ENCODE measurements around the gene ADGRG7. TPM values are rescaled to one million over a fixed set of nuclear protein-coding genes. Genes with fewer than 3 reads are reported as not detected.

Gene ADGRG7
- polyA plus RNA-seq, 1 experiment: not detected

DNA sequence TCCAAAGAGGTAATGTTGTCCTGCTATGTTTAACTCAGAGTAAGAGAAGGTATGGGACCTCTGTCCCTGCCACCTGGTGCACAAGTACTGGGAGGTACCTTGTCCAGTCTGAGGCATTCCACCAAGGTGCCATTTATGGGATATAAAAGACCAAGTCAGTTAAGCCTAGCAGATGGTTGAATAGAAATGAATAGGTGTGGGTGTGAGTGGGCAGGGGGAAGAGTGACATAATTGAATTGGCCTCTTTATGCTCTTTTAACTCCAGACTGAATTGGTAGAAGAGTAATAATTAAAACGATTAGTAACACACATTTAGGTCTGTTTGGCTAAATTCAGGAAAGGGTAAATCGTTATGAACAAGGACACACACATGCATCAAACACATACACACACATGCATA is 562 bp downstream of the ADGRG7 start:
- DNase-seq (ENCODE audit: low read depth): no peak
- ChIA-PET CTCF (no interaction called here), POLR2A (no interaction called here)
- H3K36me3 ChIP-seq (ENCODE audit: control insufficient read depth, insufficient read depth, low read length): no peaks in the 10 kb centered on the region
- TF ChIP-seq, protein P1, sequence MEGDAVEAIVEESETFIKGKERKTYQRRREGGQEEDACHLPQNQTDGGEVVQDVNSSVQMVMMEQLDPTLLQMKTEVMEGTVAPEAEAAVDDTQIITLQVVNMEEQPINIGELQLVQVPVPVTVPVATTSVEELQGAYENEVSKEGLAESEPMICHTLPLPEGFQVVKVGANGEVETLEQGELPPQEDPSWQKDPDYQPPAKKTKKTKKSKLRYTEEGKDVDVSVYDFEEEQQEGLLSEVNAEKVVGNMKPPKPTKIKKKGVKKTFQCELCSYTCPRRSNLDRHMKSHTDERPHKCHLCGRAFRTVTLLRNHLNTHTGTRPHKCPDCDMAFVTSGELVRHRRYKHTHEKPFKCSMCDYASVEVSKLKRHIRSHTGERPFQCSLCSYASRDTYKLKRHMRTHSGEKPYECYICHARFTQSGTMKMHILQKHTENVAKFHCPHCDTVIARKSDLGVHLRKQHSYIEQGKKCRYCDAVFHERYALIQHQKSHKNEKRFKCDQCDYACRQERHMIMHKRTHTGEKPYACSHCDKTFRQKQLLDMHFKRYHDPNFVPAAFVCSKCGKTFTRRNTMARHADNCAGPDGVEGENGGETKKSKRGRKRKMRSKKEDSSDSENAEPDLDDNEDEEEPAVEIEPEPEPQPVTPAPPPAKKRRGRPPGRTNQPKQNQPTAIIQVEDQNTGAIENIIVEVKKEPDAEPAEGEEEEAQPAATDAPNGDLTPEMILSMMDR (IDR thresholded peaks at IDR 0.05; ENCODE audit: insufficient read depth, low read depth, low read length): no peak
- peaks cover 9% of the 10 kb centered on the region for H3K27me3 ChIP-seq (ENCODE audit: control insufficient read depth, insufficient read depth, low read length)
- no peak overlapping the region for H3K4me3 ChIP-seq (ENCODE audit: low read depth, low read length)

DNA sequence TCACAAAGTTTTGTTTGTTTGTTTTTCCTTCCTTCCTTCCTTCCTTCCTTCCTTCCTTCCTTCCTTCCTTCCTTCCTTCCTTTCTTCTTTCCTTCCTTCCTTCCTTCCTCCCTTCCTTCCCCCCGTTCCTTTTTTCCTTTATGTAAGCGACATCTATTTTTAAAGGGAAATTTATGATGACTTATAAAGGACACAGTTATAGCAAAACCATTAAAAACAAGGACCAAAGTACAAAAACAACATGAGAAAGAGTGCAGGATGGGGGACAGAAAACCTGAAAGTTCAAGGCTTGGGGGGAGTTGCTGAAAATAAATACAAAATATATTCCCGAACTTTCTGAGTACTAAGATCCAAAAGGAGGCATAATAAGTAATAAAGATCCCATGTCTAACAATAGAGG is 1.8 kb downstream of the ADGRG7 start:
- CTCF ChIA-PET: no interaction called here
- Histone ChIP-seq H3K4me3 (ENCODE audit: low read depth, low read length) (no peak overlapping the region), H3K27me3 (ENCODE audit: control insufficient read depth, insufficient read depth, low read length) (peaks cover 10% of the 10 kb centered on the region), H3K36me3 (ENCODE audit: control insufficient read depth, insufficient read depth, low read length) (no peaks in the 10 kb centered on the region)
- no peak for DNase-seq (ENCODE audit: low read depth)
- POLR2A ChIA-PET: no interaction called here
- TF ChIP-seq, protein P1 (IDR thresholded peaks at IDR 0.05; ENCODE audit: insufficient read depth, low read depth, low read length): no peak

DNA sequence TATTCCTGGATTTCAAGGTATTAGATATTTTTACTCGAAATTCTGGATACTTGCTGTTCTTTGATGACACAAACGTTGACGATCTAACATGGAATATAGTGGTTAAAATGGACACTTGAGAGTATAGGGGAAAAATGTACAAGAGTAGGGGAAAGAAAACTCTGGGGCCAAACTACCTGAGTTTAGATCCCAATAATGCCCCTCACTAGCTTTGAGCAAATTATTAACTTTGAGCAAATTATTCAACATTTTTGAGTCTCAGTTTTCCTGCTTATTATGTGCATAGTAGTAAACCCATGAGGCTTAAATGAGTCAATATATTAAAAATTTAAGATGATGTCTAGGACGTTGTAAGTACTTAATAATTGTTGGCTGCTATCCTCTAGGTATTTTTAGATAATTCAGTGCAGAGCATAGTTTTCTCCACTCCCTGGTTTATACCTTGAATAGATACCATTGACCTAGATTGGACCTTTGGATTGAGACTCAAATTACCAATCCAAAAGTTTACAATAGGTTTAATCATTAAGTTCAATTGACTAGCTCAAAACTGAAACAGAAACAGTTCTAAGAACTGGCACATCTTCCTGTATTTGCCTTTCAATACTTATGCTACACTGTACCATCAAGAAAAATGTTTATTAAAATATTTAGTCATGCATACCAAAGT is 4.5 kb downstream of the ADGRG7 start:
- Histone ChIP-seq H3K36me3 (ENCODE audit: control insufficient read depth, insufficient read depth, low read length) (no peaks in the 10 kb centered on the region), H3K27me3 (ENCODE audit: control insufficient read depth, insufficient read depth, low read length) (peaks cover 9% of the 10 kb centered on the region), H3K4me3 (ENCODE audit: low read depth, low read length) (no peak overlapping the region)
- TF ChIP-seq, protein P1 (IDR thresholded peaks at IDR 0.05; ENCODE audit: insufficient read depth, low read depth, low read length): no peak
- DNase-seq (ENCODE audit: low read depth): no peak
- ChIA-PET POLR2A (no interaction called here), CTCF (no interaction called here)

DNA sequence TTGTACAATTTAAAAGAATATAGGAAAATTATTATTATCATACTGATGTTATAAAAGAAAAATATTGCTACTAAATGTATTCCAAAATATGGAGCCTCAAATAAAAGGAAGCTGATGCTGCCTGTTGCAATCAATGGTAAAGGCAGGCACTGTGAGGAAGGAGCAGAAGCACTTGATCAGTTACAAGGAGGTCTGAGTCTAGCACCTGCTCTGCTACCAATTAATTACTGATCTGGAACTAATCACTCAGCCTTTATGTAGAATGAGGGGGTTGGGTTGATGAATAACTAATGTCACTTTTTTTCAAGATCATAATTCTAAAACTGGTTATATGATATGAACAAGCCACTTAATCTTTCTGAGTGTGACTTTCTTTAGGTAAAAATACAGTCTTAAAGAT is 5.5 kb downstream of the ADGRG7 start:
- ChIA-PET CTCF (no interaction called here), POLR2A (no interaction called here)
- no peak overlapping the region for H3K4me3 ChIP-seq (ENCODE audit: low read depth, low read length)
- TF ChIP-seq, protein P1 (IDR thresholded peaks at IDR 0.05; ENCODE audit: insufficient read depth, low read depth, low read length): no peak
- H3K27me3 ChIP-seq (ENCODE audit: control insufficient read depth, insufficient read depth, low read length): peaks cover 5% of the 10 kb centered on the region; the same call in 1 of the 2 replicates
- DNase-seq (ENCODE audit: low read depth): no peak
- H3K36me3 ChIP-seq (ENCODE audit: control insufficient read depth, insufficient read depth, low read length): no peaks in the 10 kb centered on the region

DNA sequence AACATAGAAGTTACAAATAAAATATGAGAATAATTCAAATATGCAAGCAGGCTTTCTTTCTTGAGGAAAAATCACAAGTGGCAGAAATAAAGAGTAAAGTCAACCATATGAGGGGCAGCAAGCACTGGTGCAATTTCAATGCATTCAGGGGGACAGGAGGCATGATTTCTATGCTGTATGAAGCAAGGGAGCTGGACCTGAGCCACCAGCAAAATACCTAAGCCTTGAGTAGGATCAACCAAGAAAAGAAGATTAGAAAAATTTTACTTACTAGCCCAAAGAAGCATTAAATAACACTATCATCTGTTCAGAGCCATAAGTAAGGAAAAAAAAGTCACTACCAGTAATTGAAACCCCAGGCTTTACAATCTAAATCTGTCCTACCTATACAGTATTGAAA is 6.3 kb downstream of the ADGRG7 start:
- no peak for DNase-seq (ENCODE audit: low read depth)
- CTCF ChIA-PET: no interaction called here

More for the DNA sequence above, 6.3 kb downstream of the ADGRG7 start:
- Histone ChIP-seq H3K36me3 (ENCODE audit: control insufficient read depth, insufficient read depth, low read length) (no peaks in the 10 kb centered on the region), H3K27me3 (ENCODE audit: control insufficient read depth, insufficient read depth, low read length) (peaks cover 4% of the 10 kb centered on the region; the same call in 1 of the 2 replicates), H3K4me3 (ENCODE audit: low read depth, low read length) (no peak overlapping the region)
- TF ChIP-seq, protein P1 (IDR thresholded peaks at IDR 0.05; ENCODE audit: insufficient read depth, low read depth, low read length): no peak
- POLR2A ChIA-PET: no interaction called here

Measured in BJ (cell line).